NCI-H82 treated with DMSO at 0.1 percent for 48 hours (cell line): ENCODE measurements around the gene SIT1.
"Not testable (repeated sequence)": the region's sequence is repeated elsewhere in the genome, so short reads cannot be mapped to it uniquely, and the experiment has no call there.

Experiments used
- DNase-seq: peaks from one replicate; lab custom pipeline; 2025; ENCODE audit not compliant: unreplicated experiment; lab: John Stamatoyannopoulos, UW

Gene SIT1

GRCh38 chr9:35638751-35639150 lies 12.0 kb downstream of the SIT1 start:
- not testable (repeated sequence) for DNase-seq

- DNase-seq: not testable (repeated sequence)
Measured at GRCh38 chr9:35637427-35637955, 13.2 kb downstream of the SIT1 start.

- not testable (repeated sequence) for DNase-seq
Measured at GRCh38 chr9:35636877-35637246, 13.9 kb downstream of the SIT1 start.

- no peak for DNase-seq
Measured at GRCh38 chr9:35636135-35636876, 14.4 kb downstream of the SIT1 start.

GRCh38 chr9:35635730-35636129 lies 15.0 kb downstream of the SIT1 start:
- DNase-seq: no peak

- DNase-seq: no peak
Measured at GRCh38 chr9:35629597-35629996, 21.1 kb downstream of the SIT1 start.

GRCh38 chr9:35628389-35628991 lies 22.2 kb downstream of the SIT1 start:
- no peak for DNase-seq

- DNase-seq: no peak
Measured at GRCh38 chr9:35627575-35627974, 23.2 kb downstream of the SIT1 start.

GRCh38 chr9:35619800-35620158 lies 31.0 kb downstream of the SIT1 start:
- DNase-seq: no peak

- DNase-seq: no peak
Measured at GRCh38 chr9:35618854-35619799, 31.6 kb downstream of the SIT1 start.

- DNase-seq: no peak
Measured at GRCh38 chr9:35618325-35618727, 32.4 kb downstream of the SIT1 start, which contains the start of gene CD72. CD72 (minus strand) TSS chr9:35618413; CDS start chr9:35618303, 110 bp downstream.

GRCh38 chr9:35617548-35617947 lies 33.2 kb downstream of the SIT1 start:
- no peak for DNase-seq

GRCh38 chr9:35616681-35617459 lies 33.9 kb downstream of the SIT1 start:
- no peak for DNase-seq

GRCh38 chr9:35615981-35616680 lies 34.6 kb downstream of the SIT1 start:
- no peak for DNase-seq

GRCh38 chr9:35612843-35613242 lies 37.9 kb downstream of the SIT1 start:
- DNase-seq: no peak

GRCh38 chr9:35612066-35612465 lies 38.7 kb downstream of the SIT1 start:
- not testable (repeated sequence) for DNase-seq

- peak; percentile 27 for DNase-seq
Measured at GRCh38 chr9:35611230-35611797, 39.4 kb downstream of the SIT1 start.

- DNase-seq: no peak
Measured at GRCh38 chr9:35609820-35610163, 40.9 kb downstream of the SIT1 start.

GRCh38 chr9:35609001-35609819 lies 41.5 kb downstream of the SIT1 start:
- DNase-seq: no peak
